Measurements from ENCODE around the gene ZNF232. TPM values are rescaled to one million over a fixed set of nuclear protein-coding genes. Genes with fewer than 3 reads are reported as not detected.
A peak's percentile ranks its signal among the peaks of the same experiment; 100 is the strongest.
"Not testable (repeated sequence)": the region's sequence is repeated elsewhere in the genome, so short reads cannot be mapped to it uniquely, and the experiment has no call there.

ZNF232 gene
- total RNA-seq, 4 donors from 2014 or later, result 5.3 to 10.9 (median 7.0) TPM

GRCh38 chr17:5131146-5131715, 19.6 kb upstream of the ZNF232 start:
- TF ChIP-seq POLR2A (IDR thresholded peaks at IDR 0.05) (no peak), CTCF (IDR thresholded peaks at IDR 0.05) (no peak)
- Histone ChIP-seq H3K27ac (no peak overlapping the region), H3K9me3 (no peaks in the 10 kb centered on the region), H3K36me3 (no peaks in the 10 kb centered on the region), H3K4me1 (no peaks in the 10 kb centered on the region), H3K27me3 (no peaks in the 10 kb centered on the region), H3K4me3 (no peak overlapping the region)
- peak in 1 of 3 donors; percentile 25 for DNase-seq

- not testable (repeated sequence) for H3K4me3 ChIP-seq, H3K27ac ChIP-seq, H3K36me3 ChIP-seq, H3K9me3 ChIP-seq, H3K27me3 ChIP-seq, H3K4me1 ChIP-seq
- DNase-seq, result peak in 1 of 3 donors; percentile 23
These were observed 19.0 kb upstream of the ZNF232 start for GRCh38 chr17:5130687-5131086.

GRCh38 chr17:5130261-5130660, 18.6 kb upstream of the ZNF232 start:
- H3K27me3 ChIP-seq, H3K36me3 ChIP-seq, H3K4me1 ChIP-seq, H3K9me3 ChIP-seq, H3K27ac ChIP-seq, H3K4me3 ChIP-seq: not testable (repeated sequence)
- DNase-seq, result peak in 1 of 3 donors; percentile 22

- DNase-seq, result peak in 1 of 3 donors; percentile 17
- H3K9me3 ChIP-seq, H3K27me3 ChIP-seq, H3K27ac ChIP-seq, H3K36me3 ChIP-seq, H3K4me1 ChIP-seq, H3K4me3 ChIP-seq: not testable (repeated sequence)
These were observed 18.1 kb upstream of the ZNF232 start for GRCh38 chr17:5129770-5130169.

GRCh38 chr17:5128905-5129535, 17.3 kb upstream of the ZNF232 start:
- TF ChIP-seq CTCF (IDR thresholded peaks at IDR 0.05), result no peak
- no peak for DNase-seq
- no peaks in the 10 kb centered on the region for H3K27me3 ChIP-seq

GRCh38 chr17:5128387-5128786, 16.7 kb upstream of the ZNF232 start:
- H3K4me1 ChIP-seq, H3K9me3 ChIP-seq, H3K27me3 ChIP-seq, H3K36me3 ChIP-seq, H3K27ac ChIP-seq, H3K4me3 ChIP-seq: not testable (repeated sequence)
- peak in 1 of 3 donors; percentile 27 for DNase-seq

More at GRCh38 chr17:5128905-5129535, 17.3 kb upstream of the ZNF232 start:
- no peak overlapping the region for H3K27ac ChIP-seq
- no peaks in the 10 kb centered on the region for H3K36me3 ChIP-seq
- no peaks in the 10 kb centered on the region for H3K4me1 ChIP-seq
- H3K4me3 ChIP-seq, result no peak overlapping the region
- H3K9me3 ChIP-seq, result no peaks in the 10 kb centered on the region

GRCh38 chr17:5127910-5128309, 16.2 kb upstream of the ZNF232 start:
- H3K27me3 ChIP-seq, result no peaks in the 10 kb centered on the region
- H3K4me3 ChIP-seq, result no peak overlapping the region
- H3K4me1 ChIP-seq, result peaks cover 0 to 6% (median 0%) of the 10 kb centered on the region in 4 donors
- no peak overlapping the region for H3K27ac ChIP-seq
- peak in 1 of 3 donors; percentile 27 for DNase-seq
- TF ChIP-seq CTCF (IDR thresholded peaks at IDR 0.05) (no peak), POLR2A (IDR thresholded peaks at IDR 0.05) (no peak)
- no peaks in the 10 kb centered on the region for H3K36me3 ChIP-seq
- no peaks in the 10 kb centered on the region for H3K9me3 ChIP-seq
